Stimulated activated CD8-positive, alpha-beta memory T cell treated with anti-CD3 and anti-CD28 coated beads, Interleukin-15, amount 100 ng/mL, for 1 hour (primary cell): ENCODE results near the gene CEP112.
"Not testable (repeated sequence)": the region's sequence is repeated elsewhere in the genome, so short reads cannot be mapped to it uniquely, and the experiment has no call there.

ENCODE experiments used
- DNase-seq: peaks from one replicate; pipeline ENCODE4 v3.0.0-alpha.2; 2020; ENCODE audit warnings: low read depth

Gene CEP112

DNA sequence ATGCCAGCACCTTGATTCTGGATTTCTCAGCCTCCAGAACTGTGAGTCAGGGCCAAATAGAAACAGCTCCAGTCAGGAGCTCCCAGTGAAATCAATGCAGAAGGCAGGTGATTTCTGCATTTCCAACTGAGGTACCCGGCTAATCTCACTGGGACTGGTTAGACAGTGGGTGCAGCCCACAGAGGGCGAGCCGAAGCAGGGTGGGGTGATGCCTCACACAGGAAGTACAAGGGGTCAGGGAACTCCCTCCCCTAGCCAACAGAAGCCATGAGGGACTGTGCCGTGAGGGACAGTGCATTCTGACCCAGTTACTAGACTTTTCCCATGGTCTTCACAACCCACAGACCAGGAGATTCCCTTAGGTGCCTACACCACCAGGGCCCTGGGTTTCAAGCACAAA, 36.9 kb downstream of the CEP112 start:
- not testable (repeated sequence) for DNase-seq

DNA sequence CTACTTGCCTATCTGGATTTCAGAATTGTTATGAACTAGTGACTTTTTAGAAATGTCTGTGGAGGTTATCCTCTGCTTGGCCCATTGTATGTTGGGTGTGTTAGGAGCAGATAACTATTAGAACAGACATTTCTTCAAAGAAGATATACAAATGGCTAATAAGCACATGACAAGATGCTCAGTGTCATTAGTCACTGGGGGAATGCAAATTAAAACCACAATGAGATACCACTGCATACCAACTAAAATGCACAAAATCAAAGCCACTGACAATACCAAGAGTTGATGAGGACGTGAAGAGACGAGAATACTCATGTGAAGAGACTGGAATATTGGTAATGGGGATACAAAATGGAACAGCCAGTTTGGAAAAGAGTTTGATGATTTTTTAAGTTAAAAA, 39.2 kb downstream of the CEP112 start:
- DNase-seq: no peak

DNA sequence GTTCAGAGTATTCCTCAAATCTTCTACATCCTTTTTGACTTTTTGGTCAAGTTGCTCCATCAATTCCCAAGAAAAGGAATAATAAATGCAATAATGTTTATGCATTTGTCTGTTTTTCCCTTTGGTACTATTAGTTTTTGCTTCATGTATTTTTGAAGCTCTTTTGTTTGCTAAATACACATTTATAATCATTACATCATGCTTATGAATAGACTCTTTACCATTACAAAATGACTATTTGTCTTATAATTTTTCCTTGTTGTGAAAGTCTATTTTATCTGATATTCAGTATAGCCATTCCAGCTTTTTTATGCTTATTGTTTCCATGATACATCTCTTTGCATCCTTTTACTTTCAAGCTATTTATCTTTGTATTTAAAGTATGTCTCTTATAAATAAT, 41.2 kb downstream of the CEP112 start:
- no peak for DNase-seq

DNA sequence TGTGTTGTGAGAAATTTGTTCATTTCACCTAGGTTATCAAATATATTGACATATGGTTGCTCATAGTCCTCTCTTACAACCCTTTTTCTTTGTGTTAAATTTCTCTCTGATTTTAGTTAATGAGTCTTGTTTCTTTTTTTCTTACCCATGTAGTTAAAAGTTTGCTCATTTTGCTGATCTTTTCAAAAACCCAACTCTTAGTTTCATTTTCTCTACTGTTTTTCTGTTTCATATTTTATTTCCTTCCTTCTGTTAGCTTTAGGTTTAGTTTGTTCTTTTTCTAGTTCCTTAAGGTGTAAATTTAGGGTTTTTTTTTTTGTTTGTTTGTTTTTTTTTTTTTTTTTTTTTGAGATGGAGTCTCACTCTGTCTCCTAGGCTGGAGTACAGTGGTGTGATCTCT, 42.4 kb downstream of the CEP112 start:
- DNase-seq: no peak

DNA sequence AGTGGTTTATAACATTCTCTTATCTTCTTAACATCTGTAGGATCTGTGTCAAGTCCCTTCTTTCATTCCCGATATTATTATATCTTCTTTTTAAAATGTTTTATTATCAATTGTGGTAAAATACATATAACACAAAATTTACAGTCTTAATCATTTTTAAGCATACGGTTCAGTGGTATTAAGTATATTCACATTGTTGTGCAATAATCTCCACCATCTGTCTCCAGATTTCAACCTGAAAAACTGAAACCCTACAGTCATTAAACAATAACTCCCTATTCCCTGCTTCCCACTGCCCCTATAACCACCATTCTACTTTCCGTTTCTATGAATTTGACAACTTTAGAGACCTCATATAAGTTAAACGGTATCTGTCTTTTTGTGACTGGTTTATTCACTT, 45.5 kb downstream of the CEP112 start:
- DNase-seq: no peak

DNA sequence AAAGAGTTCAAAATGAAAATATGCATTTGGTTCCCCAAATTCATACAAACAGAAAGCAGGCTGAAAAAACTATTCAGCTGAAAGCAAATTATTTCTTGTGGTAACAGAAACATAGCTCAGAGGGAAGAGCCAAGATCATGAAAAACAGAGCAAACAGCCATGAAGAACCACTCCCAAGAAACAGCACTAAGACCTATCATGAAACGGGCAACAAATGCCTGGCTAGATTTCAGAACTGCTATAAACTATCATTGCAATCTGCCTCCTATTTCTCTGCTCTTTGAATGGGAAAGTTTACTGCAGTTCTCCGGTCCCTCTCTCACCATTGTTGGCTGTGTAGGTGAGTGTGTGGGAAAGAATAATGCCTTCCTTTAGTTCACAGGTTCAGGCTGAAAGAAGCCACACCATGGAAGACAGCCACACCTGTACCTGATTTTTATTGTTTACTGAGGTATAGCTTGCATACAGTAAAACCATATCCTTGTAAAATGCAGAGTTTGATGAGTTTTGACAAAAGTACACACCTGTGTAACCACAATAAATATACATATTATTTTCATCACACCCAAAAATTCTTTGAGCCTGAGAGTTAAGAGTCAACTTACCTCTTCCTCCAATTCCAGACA, 48.2 kb downstream of the CEP112 start:
- no peak for DNase-seq

DNA sequence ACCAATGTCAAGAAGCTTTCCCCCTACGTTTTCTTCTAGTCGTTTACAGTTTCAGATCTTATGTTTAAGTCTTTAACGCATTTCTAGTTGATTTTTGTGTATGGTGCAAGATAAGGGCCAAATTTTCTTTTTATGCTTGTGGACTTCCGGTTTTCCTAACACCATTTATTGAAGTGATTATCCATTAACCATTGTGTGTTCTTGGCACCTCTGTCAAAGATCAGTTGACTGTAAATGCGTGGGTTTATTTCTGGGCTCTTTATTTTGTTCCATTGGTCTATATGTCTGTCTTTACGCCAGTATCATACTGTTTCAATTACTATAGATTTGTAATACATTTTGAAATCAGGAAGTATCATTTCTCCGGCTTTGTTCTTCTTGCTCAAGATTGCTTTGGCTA, 49.5 kb downstream of the CEP112 start:
- no peak for DNase-seq

DNA sequence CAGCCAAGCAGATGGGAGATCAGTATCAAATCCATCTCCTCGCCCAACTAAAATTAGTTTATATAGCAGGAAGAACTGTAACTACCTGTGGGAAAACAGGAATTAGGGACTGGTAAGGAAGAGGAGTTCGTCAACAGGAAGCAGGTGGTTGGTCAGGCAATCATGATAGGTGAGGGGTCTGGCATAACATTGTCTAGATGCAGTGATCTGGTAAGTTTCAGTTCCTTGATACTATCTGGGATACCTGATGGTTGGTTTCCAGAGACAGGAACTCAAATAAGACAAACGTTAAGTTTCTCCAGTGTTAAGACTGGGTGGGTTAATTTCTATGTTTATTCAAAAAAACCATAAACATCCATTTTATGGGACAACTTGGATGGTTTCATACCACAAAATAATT, 53.8 kb downstream of the CEP112 start:
- DNase-seq: no peak

DNA sequence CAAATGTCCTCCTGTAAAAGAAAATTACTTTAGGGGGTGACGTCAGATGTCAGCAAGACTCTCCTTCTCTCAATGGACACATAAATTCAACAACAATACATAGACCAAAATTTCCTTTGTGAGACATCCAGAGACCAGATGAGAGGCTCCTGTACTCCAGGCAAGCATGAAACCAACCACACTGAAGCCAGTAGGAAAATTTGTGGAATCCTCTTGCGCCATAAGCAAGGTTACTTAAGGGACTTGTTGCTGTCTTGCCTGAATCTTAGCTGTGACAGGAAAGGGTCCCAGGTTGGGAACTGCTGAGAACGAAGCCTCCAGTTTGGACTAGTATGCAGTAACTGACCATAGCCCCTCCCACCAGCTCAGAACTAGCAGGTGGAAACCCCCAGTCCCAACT, 56.0 kb downstream of the CEP112 start:
- no peak for DNase-seq

DNA sequence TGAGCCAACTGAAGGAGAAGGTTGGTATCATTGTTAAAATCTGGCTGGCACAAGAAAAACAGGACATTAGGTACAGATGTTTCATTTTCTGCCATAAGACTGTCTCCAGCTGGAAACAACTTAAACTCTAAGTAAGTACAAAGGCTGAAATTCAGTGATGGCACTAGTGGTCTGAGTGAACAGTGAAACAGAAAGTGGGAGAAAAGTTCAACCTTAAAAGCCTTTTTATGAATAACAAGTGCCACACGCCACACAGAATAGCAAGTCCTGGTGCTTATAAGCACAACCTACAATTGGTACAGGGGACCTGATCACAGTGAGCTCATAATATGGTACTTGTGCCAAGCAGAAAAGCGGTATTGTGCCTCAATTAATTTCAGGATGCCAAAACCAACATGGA, 56.7 kb downstream of the CEP112 start:
- no peak for DNase-seq

DNA sequence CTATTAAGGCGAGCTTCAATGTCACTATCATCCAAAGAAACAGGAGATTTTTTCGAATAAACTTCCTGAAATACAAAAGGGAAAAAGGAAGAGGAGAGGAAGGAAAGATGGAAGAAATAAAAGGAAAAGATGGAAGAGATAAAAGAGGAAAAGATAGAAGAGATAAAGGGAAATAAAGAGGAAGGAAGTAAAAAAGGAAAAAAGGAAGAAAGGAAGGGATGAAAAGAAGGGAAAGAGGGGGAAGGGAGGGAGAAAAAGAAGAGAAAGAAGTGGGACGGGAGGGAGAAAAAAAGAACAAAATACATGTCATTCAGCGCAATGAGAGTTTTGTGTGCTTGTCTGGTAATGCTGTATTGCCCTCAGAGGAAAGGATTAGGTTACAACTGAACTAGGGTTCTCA, 62.2 kb downstream of the CEP112 start:
- no peak for DNase-seq

DNA sequence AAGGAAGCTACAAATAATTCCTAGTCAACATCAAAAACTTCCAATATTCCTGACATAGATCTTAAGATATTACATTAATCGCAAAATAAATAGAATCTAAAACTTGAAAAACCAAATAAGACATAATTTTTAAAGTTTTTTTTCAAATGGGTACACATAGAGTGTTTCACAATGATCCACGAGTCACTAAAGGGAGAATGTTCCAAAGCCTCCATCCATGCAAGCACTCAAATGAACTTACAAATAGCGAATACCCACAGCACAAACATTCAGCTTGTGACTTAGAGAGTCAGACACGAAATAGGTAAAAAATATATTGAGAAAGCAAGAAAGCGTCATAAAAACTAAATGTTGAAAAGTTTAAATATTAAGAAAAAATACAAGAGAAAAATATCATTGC, 65.7 kb downstream of the CEP112 start:
- no peak for DNase-seq

DNA sequence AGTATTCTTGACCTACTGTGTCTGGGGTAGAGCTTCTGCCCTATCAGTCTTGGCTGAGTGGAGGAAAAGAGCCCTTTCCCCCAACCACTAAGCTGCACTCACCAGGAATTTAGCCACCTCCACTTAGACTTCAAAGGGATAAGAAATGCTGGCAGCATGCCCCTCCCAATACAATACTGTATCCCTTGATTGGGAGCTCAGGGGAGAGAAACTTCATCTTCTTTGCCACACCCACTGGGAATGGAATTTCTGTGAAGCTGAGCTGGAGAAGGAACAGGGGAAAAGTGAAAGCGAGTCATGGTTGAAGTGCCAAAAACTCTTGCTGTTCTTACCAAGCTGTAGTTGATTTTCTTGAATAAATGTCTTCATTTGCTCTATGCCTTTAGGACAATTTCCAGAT, 68.8 kb downstream of the CEP112 start:
- no peak for DNase-seq

DNA sequence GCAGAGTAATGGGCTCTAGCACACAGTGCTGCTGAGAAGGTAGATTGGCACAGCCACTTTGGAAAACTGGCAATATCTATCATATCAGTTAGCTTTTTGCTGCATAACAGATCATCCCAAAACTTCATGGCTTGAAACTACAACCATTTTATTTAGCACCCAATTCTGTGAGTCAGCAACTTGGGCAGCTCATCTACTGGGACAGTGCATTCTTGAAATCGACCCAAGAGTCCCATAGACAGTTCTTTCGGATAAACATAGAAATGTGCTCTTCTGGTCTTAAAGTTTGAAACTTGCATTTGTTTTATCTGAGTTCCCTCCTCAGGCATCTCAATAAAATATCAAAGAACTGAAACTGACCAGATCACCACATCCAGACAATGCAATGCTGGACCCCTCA, 76.7 kb downstream of the CEP112 start:
- DNase-seq: no peak

DNA sequence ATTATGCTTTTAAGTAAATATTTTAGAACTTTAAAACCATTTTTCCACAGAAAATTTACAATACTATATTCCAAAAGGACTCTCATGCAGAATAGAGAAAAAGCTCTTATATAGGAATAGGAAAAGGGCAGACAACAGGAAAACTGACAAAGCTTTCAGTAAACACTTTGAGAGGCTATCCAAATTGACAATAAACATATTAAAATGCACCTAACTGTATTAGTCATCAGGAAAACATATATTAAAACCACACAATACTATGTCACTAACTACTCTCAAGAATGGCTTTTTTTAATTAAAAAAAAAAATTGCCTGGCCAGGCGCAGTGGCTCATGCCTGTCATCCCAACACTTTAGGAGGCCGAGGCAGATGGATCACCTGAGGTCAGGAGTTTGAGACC, 77.3 kb downstream of the CEP112 start:
- no peak for DNase-seq

DNA sequence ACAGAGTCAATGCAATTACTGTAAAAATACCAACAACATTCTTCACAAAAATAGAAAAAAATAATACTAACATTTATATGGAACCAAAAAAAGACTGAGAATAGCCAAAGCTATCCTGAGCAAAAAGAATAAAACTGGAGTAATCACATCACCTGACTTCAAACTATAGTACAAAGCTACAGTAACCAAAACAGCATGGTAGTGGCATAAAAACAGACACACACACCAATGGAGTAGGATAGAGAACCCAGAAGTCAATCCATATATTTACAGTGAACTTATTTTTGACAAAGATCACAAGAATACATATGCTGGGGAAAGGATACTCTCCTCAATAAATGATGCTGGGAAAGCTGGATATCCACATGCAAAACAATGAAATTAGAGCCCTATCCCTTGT, 84.2 kb downstream of the CEP112 start:
- DNase-seq: no peak

DNA sequence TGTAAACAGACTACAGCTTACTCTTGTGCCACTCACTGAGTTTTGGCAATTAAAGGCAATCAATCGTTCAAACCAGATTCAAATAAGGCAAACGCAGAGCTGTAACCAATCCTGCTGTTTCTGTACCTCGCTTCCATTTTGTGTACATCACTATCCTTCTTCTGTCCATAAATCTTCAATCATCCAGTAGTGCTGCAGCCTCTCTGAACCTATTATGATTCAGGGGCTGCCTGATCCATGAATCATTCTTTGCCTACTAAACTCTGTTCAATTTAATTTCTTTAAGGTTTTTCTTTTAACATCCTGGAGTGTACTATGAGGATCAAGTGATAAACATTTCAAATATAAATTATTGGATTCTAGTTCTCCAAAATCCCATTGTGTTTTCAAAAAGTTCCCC, 93.9 kb downstream of the CEP112 start:
- no peak for DNase-seq

DNA sequence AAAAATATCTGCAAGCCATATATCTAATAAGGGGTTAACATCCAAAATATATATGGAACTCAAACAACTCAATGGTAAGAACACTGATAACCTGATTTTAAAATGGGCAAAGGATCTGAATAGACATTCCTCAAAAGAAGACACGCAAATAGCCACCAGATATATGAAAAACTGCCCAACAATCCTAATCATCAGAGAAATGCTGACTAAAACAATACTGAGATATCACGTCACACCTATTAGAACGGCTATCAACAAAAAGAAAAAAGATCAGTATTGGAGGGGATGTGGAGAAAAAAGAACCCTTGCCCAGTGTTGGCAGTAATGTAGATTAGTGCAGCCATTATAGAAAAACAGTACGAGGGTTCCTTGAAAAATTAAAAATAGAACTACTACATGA, 97.2 kb downstream of the CEP112 start:
- no peak for DNase-seq

DNA sequence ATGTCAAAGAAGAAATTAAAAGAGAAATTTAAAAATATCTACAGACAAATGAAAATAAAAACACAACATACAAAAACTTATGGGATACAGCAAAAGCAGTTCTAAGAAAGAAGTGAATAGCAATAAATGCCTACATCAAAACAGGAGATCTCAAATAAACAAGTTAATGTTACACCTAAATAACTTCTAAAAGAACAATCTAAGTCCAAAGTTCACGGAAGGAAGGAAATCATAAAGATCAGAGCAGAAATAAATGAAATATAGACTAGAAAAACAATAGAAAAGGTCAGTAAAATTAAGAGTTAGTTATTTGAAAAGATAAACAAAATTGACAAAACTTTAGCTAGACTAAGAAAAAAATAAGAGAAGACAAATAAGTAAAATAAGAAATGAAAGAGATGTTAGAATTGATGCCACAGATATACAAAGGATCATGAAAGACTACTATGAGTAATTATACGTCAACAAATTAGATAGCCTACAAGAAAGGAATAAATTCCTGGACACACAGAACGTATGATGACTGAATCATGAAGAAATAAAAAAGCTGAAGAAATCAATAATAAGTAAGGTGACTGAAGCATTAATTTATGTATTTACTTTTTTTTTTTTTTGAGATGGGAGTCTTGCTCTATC, 100.4 kb downstream of the CEP112 start:
- no peak for DNase-seq

DNA sequence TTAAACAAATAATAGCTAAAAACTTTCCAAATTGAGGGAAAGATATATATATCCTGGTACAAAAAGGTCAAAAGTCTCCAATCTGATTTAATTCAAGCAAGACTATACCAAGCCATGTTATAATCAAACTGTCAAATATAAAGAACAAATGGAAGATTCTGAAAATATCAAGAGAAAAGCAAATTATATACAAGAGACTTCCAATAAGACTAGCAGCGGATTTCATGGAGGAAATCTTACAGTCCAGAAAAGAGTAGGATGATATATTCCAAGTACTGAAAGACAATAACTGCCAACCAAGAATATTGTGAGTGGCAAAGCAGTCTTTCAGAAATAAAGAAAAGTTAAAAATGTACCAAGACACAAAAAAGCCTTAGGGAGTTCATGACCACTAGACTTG, 102.2 kb downstream of the CEP112 start:
- DNase-seq: no peak

DNA sequence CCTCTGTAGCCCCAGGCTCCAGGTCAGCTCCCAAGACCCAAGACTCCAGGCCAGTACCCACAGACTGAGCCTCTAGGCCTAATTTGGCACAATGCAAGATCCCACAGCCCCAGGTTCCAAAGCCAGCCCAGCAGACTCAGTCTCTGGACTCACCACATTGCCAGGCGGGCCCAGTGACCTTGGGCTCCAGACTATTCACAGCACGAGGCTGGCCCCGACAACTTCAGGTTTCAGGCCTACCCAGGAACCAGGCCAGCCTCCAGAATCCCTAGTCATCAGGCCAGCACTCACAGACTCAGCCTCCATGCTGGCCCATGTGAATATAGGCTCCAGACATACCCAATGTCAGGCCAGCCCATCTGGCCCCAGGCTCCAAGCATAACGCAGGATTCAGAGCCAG, 103.8 kb downstream of the CEP112 start:
- no peak for DNase-seq

DNA sequence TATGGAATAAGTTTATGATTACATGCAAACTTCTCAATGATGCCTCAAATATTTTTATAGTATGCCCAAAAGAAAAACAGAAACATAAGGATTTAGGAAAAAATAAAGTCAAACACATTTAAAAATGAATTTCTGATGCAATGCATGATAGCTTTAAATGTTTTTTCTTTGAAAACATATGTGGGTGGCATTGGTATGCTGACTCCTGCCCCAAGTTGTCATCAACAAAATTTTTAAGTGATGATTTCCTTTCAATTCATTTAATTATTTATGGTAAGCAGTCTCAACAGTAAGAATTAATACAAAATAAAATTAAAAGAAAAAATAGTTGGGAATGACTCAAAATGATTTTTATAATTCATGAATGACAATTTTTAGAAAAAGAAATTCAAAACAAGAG, 104.9 kb downstream of the CEP112 start:
- DNase-seq: no peak

DNA sequence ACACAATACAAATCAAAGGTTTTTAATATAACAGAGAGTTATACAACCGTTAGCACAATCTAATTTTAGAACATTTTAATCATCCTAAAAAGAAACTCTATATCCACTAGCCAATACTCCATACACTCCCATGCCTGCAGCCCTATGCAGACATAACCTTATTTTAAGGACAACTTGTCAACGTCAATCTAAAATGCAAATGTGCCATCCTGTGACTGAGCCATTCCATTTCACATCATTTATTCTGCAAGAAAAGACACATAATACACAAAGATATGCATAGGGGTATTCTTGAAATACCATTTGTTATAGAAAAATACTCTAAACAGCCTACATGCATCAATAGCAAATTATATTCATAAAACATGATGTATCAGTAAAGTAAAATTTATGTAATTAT, 106.7 kb downstream of the CEP112 start:
- DNase-seq: no peak

DNA sequence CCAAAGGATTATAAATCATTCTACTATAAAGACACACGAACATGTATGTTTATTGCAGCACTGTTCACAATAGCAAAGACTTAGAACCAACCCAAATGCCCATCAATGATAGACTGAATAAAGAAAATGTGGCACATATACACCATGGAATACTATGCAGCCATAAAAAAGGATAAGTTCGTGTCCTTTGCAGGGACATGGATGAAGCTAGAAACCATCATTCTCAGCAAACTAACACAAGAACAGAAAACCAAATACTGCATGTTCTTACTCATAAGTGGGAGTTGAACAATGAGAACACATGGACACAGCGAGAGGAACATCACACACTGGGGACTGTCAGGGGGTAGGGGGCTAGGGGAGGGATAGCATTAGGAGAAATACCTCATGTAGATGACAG, 111.3 kb downstream of the CEP112 start:
- not testable (repeated sequence) for DNase-seq
